WTC11 (cell line): ENCODE data around the gene VMAC.

Source experiments
- CREB1 ChIP-seq: sonication (generic); formaldehyde crosslinking; IDR thresholded peaks from 2 replicates; pipeline ENCODE4 v1.8.0; 2023; ENCODE audit warnings: mild to moderate bottlenecking, missing genetic modification reagents
- CTCF ChIP-seq: fragments of 200-600 bp; IDR thresholded peaks from 2 replicates; pipeline ENCODE4 v1.8.0; 2022; ENCODE audit warnings: antibody characterized with exemption
- SP1 ChIP-seq: sonication (generic); formaldehyde crosslinking; conservative IDR thresholded peaks from 2 replicates; pipeline ENCODE4 v1.8.1; 2022; ENCODE audit warnings: missing genetic modification reagents

- no peak for TF ChIP-seq CTCF
- TF ChIP-seq SP1 (CRISPR knock-in tag), result no peak
- no peak for TF ChIP-seq CREB1 (CRISPR knock-in tag)
These were observed 18.7 kb downstream of the VMAC start for GRCh38 chr19:5923356-5923755.
